HepG2 (cell line): ENCODE results near the gene HTR7. TPM values are rescaled to one million over a fixed set of nuclear protein-coding genes. Genes with fewer than 3 reads are reported as not detected.

Experiments
- ATAC-seq: fragments of 200-7000 bp; cut with Tn5 transposase; 3 replicates; pipeline ENCODE4 v1.9.1; 2020; ENCODE audit warnings: mild to moderate bottlenecking, moderate library complexity
- BruUV-seq: library from RNA; stranded (reverse); fragments of 400-500 nt; replicated peaks from 2 replicates; lab custom pipeline; 2021; lab: Mats Ljungman, UMichigan
- CTCF ChIA-PET: fragments of 300-600 bp; formaldehyde crosslinking; extraction: SDS; loops from one replicate; lab custom pipeline; 2021; ENCODE audit warnings: low total read pairs, inconsistent platforms, low intra/inter-chr PET ratio; lab: Yijun Ruan, JAX
- POLR2A ChIA-PET: fragments of 350-600 bp; sonication (Branson Sonifier 250); formaldehyde crosslinking; loops from one replicate; lab custom pipeline; 2020; ENCODE audit warnings: antibody characterized with exemption, inconsistent platforms; lab: Yijun Ruan, JAX
- DNase-seq: peaks from one replicate; pipeline ENCODE4 v3.0.0-alpha.2; 2015; ENCODE audit warnings: low spot score
- FAIRE-seq: peaks from 3 replicates; lab custom pipeline; 2011; peaks lifted over from hg19 to GRCh38; lab: Jason Lieb, UNC
- H2AFZ ChIP-seq: one replicate; pipeline ENCODE4 v1.6.1; 2011; ENCODE audit warnings: low read length, inconsistent platforms
- H3K27ac ChIP-seq: fragments of 300-600 bp; 3 replicates; pipeline ENCODE4 v1.8.0; 2011; ENCODE audit warnings: mixed run types, mild to moderate bottlenecking, mixed read lengths, low read length, inconsistent platforms; ENCODE audit not compliant: insufficient read depth; ENCODE audit errors: extremely low read length
- H3K27me3 ChIP-seq, 2 experiments: fragments of 200-600 bp in 1 of 2; 2 replicates in 1 of 2; 3 replicates in 1 of 2; pipeline versions ENCODE4 v1.6.0 to v1.8.0; 2011; ENCODE audit warnings: low read length in 2 of 2, mild to moderate bottlenecking in 2 of 2, moderate library complexity in 2 of 2, inconsistent platforms in 1 of 2; ENCODE audit not compliant: insufficient read depth in 2 of 2, control insufficient read depth in 1 of 2
- H3K36me3 ChIP-seq, 2 experiments: fragments of 200-600 bp in 1 of 2; replicated peaks in 1 of 2; 2 replicates in 1 of 2; 3 replicates in 1 of 2; pipeline versions ENCODE4 v1.5.1 to v1.8.0; 2011; ENCODE audit warnings: low read length in 2 of 2, inconsistent platforms in 1 of 2; ENCODE audit not compliant: insufficient read depth in 2 of 2, control insufficient read depth in 1 of 2
- H3K4me1 ChIP-seq: 2 replicates; pipeline ENCODE4 v1.5.1; 2012; ENCODE audit warnings: low read length, inconsistent platforms; ENCODE audit not compliant: insufficient read depth
- H3K4me2 ChIP-seq: 2 replicates; pipeline ENCODE4 v1.6.0; 2011; ENCODE audit warnings: low read depth, low read length, inconsistent platforms
- H3K4me3 ChIP-seq, 3 experiments: fragments of 200-600 bp in 1 of 3; sonication (generic), shearing (Covaris generic) in 1 of 3; replicated peaks in 1 of 3; 2 replicates each; pipeline ENCODE4 v1.5.1; 2011 to 2016; ENCODE audit warnings: low read length in 3 of 3, inconsistent platforms in 2 of 3, low read depth in 2 of 3, mild to moderate bottlenecking in 2 of 3, control low read depth in 1 of 3, mixed read lengths in 1 of 3; ENCODE audit not compliant: insufficient read depth in 1 of 3
- H3K79me2 ChIP-seq: one replicate; pipeline ENCODE4 v1.6.1; 2011; ENCODE audit warnings: low read length, inconsistent platforms; ENCODE audit not compliant: insufficient read depth
- H3K9ac ChIP-seq: 2 replicates; pipeline ENCODE4 v1.6.0; 2011; ENCODE audit warnings: mild to moderate bottlenecking, low read depth, low read length, inconsistent platforms; ENCODE audit not compliant: insufficient read depth
- H3K9me3 ChIP-seq: 2 replicates; pipeline ENCODE4 v1.5.1; 2012; ENCODE audit warnings: mild to moderate bottlenecking, low read length
- H4K20me1 ChIP-seq: 2 replicates; pipeline ENCODE4 v1.6.0; 2011; ENCODE audit warnings: inconsistent platforms, mild to moderate bottlenecking, low read length, moderate library complexity; ENCODE audit not compliant: insufficient read depth
- BCLAF1 ChIP-seq: fragments of 450-650 bp; IDR thresholded peaks from 2 replicates; pipeline ENCODE4 v1.6.1; 2017; ENCODE audit warnings: mild to moderate bottlenecking
- NFE2 ChIP-seq: sonication (generic); formaldehyde crosslinking; IDR thresholded peaks from 2 replicates; pipeline ENCODE4 v1.4.0; 2020; ENCODE audit warnings: missing genetic modification reagents
- NFRKB ChIP-seq: fragments of 450-650 bp; IDR thresholded peaks from 2 replicates; pipeline ENCODE4 v1.6.1; 2017
- PLRG1 ChIP-seq: fragments of 450-650 bp; conservative IDR thresholded peaks from 2 replicates; pipeline ENCODE4 v1.6.1; 2016
- RXRA ChIP-seq: sonication (generic); formaldehyde crosslinking; IDR thresholded peaks from 2 replicates; pipeline ENCODE4 v1.5.1; 2020; ENCODE audit warnings: missing genetic modification reagents
- SRY ChIP-seq: sonication (generic); formaldehyde crosslinking; IDR thresholded peaks from 2 replicates; pipeline ENCODE4 v1.8.0; 2022; ENCODE audit warnings: mild to moderate bottlenecking, missing genetic modification reagents
- TEAD2 ChIP-seq: sonication (generic); formaldehyde crosslinking; IDR thresholded peaks from 2 replicates; pipeline ENCODE4 v1.9.0; 2021; ENCODE audit warnings: missing genetic modification reagents
- ZNF138 ChIP-seq: sonication (generic); formaldehyde crosslinking; IDR thresholded peaks from 2 replicates; pipeline ENCODE4 v1.5.0; 2020; ENCODE audit warnings: mild to moderate bottlenecking, low read depth, missing genetic modification reagents
- ZNF260 ChIP-seq: sonication (generic); formaldehyde crosslinking; IDR thresholded peaks from 2 replicates; pipeline ENCODE4 v1.4.0; 2020; ENCODE audit warnings: missing genetic modification reagents, low read depth, mild to moderate bottlenecking, borderline replicate concordance
- ZNF710 ChIP-seq: sonication (generic); formaldehyde crosslinking; IDR thresholded peaks from 2 replicates; pipeline ENCODE4 v1.5.0; 2020; ENCODE audit warnings: mild to moderate bottlenecking, missing genetic modification reagents, borderline replicate concordance
- WGBS: methylation state at CpG from one replicate; pipeline ENCODE4 v1.1.6; 2017; ENCODE audit warnings: low lambda C conversion rate; 5-methylcytosine and 5-hydroxymethylcytosine counted together
- in situ Hi-C: cut with HindIII; loops from 2 replicates; pipeline ENCODE4 v1.10.0; 2017; ENCODE audit warnings: low pct_unique_long_range_greater_than_20kb; ENCODE audit not compliant: extremely low pct_ligation_motif_present
- intact Hi-C: fragments of 100-400 bp; cut with micrococcal nuclease; formaldehyde crosslinking; loops from one replicate; pipeline ENCODE4 v1.10.0; 2022; ENCODE audit not compliant: unreplicated experiment
- polyA plus RNA-seq, 8 experiments: library from polyadenylated mRNA; depleted of rRNA in 3 of 8; stranded (reverse) in 7 of 8; unstranded in 1 of 8; fragments of >200 nt; fragmentation: Illumina TruSeq in 4 of 8; extraction: Trizol in 4 of 8; gene quantifications; 2 replicates each; pipeline versions ENCODE4 v1.2.1 to v1.2.3, GENCODE V29; 2011 to 2016; ENCODE audit warnings: low read depth in 4 of 8, missing spikeins in 1 of 8, mixed read lengths in 1 of 8; ENCODE audit not compliant: insufficient read depth in 1 of 8
- total RNA-seq, 5 experiments: library from RNA; depleted of rRNA; stranded (reverse); fragments of >200 nt; fragmentation: Illumina TruSeq; extraction: Trizol; gene quantifications; 2 replicates each; pipeline ENCODE4 v1.2.3, GENCODE V29; 2016; ENCODE audit warnings: low read depth in 1 of 5
- TF ChIP-seq, protein P1 (sequence below): sonication (generic); formaldehyde crosslinking; IDR thresholded peaks from 2 replicates; pipeline ENCODE4 v1.4.0; 2020; ENCODE audit warnings: low read depth, mild to moderate bottlenecking, missing genetic modification reagents
- TF ChIP-seq, protein P2 (sequence below): sonication (generic); formaldehyde crosslinking; IDR thresholded peaks from 2 replicates; pipeline ENCODE4 v1.4.0; 2020; ENCODE audit warnings: missing genetic modification reagents

The HTR7 gene
- total and polyA plus RNA-seq, 2 of the 13 experiments (the other 11 are each of a cell fraction or from before 2014, with no cell fraction given), result 0.04 TPM; not detected in 1

DNA sequence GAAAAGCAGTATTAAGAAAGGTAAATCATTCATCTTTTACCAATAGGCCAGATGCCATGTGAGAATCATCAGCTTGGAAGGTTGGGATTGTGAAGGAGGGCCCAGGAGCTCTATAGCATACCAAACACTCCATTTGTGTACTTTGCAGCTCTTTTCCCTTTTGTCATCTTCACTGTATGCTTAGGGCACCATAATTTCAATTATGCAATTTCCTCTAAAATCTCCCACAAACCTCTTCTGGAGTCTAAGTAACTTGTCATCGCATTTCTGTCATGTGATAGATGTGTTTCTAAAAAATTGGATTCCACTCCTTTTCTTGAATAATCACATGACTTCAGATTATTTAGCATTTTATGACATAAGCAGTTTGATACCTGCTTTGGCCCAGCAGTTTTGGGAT, 31.8 kb upstream of the HTR7 start:
- intact Hi-C loops (no loop called here), in situ Hi-C loops (loop anchor here (25.0 kb wide), 1 partner anchor 498 kb away; no protein-coding TSS in a partner anchor)
- Histone ChIP-seq H3K79me2 (no peaks in the 10 kb centered on the region), H3K4me2 (no peak overlapping the region), H3K27ac (no peak overlapping the region), H3K27me3 (no peaks in the 10 kb centered on the region), H3K9me3 (no peaks in the 10 kb centered on the region), H3K36me3 (peaks cover 14 to 79% of the 10 kb centered on the region in 2 experiments), H3K4me1 (no peaks in the 10 kb centered on the region), H4K20me1 (no peaks in the 10 kb centered on the region), H3K9ac (no peak overlapping the region), H2AFZ (no peak overlapping the region), H3K4me3 (no peak overlapping the region)
- BruUV-seq, result no TSS peak
- ATAC-seq, result no peak
- ChIA-PET CTCF (no interaction called here), POLR2A (no interaction called here)
- TF ChIP-seq NFRKB, result no peak
- 94% methylated on average over 1 of the region's 1 CpG for WGBS
- no peak for FAIRE-seq
- no peak for DNase-seq

DNA sequence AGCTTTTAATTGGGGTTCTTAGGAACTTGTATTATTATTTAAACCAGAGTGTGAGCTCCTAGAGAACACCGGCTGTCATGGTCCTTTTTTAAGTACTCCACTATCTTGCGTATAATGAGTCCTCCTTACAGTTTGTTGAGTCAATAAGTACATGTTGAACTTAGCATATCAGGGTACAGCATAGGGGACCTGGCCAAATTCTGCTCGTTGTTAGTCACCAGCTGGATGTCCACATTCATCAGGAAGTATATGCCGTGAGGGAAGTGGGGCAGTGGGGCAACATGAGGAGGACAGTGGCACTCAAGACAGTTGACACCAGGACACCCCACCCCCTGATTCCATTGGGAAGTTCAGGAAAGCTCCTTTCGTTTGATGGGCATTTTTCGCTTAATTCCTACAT, 30.5 kb upstream of the HTR7 start:
- H3K4me3 ChIP-seq, result no peak overlapping the region
- H3K36me3 ChIP-seq, result peaks cover 14 to 78% of the 10 kb centered on the region in 2 experiments
- ChIA-PET POLR2A (no interaction called here), CTCF (no interaction called here)
- H3K4me2 ChIP-seq, result no peak overlapping the region
- BruUV-seq, result no TSS peak
- H3K9me3 ChIP-seq, result no peaks in the 10 kb centered on the region
- no peak for ATAC-seq
- intact Hi-C loops (no loop called here), in situ Hi-C loops (loop anchor here (25.0 kb wide), 1 partner anchor 499 kb away; no protein-coding TSS in a partner anchor)
- 95% methylated on average over 6 of the region's 6 CpGs for WGBS
- FAIRE-seq, result no peak
- no peaks in the 10 kb centered on the region for H4K20me1 ChIP-seq
- no peaks in the 10 kb centered on the region for H3K79me2 ChIP-seq
- H2AFZ ChIP-seq, result no peak overlapping the region
- no peak overlapping the region for H3K9ac ChIP-seq
- no peaks in the 10 kb centered on the region for H3K27me3 ChIP-seq
- TF ChIP-seq BCLAF1 (no peak), SRY (CRISPR knock-in tag) (no peak), NFE2 (no peak), TEAD2 (CRISPR knock-in tag) (no peak), ZNF138 (CRISPR knock-in tag) (no peak), ZNF260 (CRISPR knock-in tag) (no peak), PLRG1 (no peak), RXRA (CRISPR knock-in tag) (no peak), ZNF710 (no peak)
- TF ChIP-seq, protein P1, sequence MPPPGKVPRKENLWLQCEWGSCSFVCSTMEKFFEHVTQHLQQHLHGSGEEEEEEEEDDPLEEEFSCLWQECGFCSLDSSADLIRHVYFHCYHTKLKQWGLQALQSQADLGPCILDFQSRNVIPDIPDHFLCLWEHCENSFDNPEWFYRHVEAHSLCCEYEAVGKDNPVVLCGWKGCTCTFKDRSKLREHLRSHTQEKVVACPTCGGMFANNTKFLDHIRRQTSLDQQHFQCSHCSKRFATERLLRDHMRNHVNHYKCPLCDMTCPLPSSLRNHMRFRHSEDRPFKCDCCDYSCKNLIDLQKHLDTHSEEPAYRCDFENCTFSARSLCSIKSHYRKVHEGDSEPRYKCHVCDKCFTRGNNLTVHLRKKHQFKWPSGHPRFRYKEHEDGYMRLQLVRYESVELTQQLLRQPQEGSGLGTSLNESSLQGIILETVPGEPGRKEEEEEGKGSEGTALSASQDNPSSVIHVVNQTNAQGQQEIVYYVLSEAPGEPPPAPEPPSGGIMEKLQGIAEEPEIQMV, result no peak
- TF ChIP-seq, protein P2, sequence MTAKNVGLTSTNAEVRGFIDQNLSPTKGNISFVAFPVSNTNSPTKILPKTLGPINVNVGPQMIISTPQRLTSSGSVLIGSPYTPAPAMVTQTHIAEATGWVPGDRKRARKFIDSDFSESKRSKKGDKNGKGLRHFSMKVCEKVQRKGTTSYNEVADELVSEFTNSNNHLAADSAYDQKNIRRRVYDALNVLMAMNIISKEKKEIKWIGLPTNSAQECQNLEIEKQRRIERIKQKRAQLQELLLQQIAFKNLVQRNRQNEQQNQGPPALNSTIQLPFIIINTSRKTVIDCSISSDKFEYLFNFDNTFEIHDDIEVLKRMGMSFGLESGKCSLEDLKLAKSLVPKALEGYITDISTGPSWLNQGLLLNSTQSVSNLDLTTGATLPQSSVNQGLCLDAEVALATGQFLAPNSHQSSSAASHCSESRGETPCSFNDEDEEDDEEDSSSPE (CRISPR knock-in tag), result no peak
- no peak overlapping the region for H3K27ac ChIP-seq
- H3K4me1 ChIP-seq, result no peaks in the 10 kb centered on the region
- no peak for DNase-seq
